NCI-H1092 (cell line): ENCODE measurements around the gene SLC26A9.
A peak's percentile ranks its signal among the peaks of the same experiment; 100 is the strongest.
"Not testable (repeated sequence)": the region's sequence is repeated elsewhere in the genome, so short reads cannot be mapped to it uniquely, and the experiment has no call there.

ENCODE experiments used
- DNase-seq: peaks from one replicate; lab custom pipeline; 2025; lab: John Stamatoyannopoulos, UW

The SLC26A9 gene

DNA sequence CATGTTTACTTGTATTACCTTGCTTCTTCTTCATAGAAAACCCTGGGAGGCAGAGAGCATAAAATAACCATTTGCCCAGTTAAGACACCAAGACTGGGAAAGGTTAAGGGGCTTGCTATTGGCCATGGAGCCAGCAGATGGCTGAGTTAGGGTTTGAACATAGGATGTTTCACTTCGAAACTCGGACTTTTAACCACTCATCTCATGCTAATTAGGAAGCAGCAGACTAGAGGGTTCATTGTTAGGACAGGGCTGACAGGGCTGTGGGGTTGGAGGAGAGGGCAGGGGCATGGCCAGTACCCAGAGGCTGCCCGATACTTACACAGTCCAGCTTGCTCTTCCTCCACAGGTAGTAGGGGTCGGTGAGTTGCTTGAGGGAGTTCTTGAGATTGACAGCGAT is 17.0 kb downstream of the SLC26A9 start:
- no peak for DNase-seq

DNA sequence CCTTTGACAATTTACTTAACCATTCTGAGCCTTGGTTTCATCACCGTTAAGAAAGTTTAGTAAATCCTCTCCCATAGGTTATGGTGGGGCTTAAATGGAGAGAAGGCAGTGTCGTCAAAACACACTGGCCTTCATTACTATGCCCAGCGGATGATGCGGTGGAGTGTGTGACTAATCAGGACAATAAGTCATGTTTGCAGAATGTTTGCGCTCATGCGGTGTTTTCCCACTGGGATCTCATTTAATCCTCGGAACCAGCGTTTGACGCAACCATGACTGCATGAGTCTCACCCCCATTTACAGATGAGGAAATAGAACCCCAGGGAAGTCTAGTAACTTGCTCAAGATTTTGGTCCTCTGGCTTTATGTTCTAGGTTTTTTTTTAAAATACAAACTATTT is 17.5 kb downstream of the SLC26A9 start:
- no peak for DNase-seq

DNA sequence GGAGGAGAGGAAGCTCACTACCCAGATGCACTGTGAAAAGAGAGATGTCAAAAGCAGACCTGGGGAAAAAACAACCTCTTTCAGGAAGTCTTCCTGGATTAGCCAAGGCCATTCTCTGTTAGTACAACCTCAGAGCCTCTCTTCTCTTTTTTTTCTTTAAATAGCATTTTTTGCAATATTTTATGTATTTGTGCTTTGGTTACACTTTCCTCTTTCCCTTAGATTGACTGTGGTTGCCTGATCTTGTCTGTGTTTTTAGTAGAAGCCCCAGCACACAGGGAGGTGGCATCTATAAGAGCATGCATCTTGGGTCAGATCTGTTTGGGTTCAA is 18.8 kb downstream of the SLC26A9 start:
- no peak for DNase-seq

DNA sequence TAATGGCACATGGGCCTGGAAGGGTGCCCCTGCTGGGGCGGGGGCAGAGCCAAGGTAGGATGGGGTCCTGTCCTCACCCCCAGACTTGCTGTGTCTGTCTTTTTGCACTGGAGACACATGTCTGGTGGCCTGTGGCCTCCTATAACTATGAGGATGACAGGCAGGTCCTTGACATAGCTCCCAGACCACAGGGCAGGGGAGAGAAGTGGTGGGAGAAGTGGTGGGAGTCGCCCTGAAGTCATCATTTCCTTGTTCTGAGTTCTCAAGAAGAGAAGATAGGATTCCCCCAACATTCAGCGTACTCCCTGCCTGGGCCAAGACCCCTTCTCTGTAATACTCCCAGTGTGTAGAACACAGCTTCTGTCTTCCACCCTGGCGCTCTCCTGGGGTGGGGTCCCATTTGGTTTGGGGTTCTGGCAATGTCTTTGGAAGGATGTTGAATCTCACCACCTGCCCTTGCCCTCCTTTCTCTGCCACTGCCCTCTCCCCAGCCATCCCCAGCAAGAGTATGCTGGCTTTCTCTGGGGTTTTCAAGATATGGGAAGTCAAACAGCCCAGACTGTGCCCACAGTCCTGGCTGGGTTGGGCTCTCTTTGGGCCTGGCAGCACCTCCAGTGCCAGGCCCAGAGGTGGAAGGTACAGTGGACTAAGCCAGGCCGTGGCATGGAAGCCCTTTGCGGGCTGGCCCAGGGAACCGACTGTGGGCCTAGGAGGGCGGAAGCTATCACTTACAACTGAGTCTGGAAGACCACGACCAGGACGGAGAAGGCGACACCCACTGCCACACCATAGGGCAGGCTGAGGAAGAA is 19.4 kb downstream of the SLC26A9 start:
- DNase-seq: no peak

DNA sequence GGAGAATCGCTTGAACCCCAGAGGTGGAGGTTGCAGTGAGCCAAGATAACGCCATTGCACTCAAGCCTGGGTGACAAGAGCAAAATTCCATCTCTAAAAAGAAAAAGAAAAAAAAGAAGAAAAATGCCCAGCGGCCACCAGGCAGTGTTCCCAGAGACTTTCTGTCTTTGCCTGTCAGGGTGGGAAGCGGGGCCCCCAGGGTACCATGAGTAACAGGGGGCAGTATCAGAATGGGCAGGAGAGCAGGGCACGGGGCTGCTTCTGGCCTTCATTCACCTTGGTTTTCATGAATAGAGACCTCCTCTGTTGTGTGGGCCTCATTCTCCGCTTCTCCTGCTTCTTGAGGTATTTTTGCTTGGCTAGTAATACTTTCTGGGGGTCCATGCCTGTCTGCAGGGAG is 20.4 kb downstream of the SLC26A9 start:
- DNase-seq: no peak

DNA sequence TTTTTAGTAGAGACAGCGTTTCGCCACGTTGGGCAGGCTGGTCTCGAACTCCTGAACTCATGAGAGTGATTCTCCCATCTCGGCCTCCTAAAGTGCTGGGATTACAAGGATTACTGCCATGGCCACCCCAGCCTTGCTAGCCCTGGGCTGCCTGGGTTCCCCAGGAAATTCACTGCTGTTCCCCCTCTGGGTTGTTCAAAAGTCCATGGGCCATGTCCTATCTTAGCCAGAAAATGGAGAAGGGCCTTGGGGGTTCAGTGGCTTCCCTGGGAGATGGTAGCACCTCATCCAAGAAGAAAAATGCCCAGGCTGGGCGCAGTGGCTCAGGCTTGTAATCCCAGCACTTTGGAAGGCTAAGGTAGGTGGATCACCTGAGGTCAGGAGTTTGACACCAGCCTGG is 20.9 kb downstream of the SLC26A9 start:
- DNase-seq: no peak

DNA sequence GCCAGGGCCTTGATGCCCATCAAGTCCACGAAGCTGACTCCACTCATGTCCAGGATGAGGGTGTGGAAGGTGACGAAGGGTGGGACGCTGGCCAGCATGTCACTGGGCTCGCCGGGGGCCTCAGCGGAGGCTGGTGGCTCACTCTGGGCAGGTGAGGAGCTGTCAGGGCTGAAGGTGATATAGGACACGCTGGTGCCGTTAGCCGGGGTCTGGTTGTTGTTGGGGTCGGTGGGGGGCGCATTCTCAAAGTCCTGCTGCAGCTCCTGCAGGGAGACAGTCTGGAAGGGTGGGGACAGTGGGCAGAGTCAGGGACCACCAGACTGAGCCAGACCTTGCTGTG is 21.7 kb downstream of the SLC26A9 start:
- DNase-seq: no peak

DNA sequence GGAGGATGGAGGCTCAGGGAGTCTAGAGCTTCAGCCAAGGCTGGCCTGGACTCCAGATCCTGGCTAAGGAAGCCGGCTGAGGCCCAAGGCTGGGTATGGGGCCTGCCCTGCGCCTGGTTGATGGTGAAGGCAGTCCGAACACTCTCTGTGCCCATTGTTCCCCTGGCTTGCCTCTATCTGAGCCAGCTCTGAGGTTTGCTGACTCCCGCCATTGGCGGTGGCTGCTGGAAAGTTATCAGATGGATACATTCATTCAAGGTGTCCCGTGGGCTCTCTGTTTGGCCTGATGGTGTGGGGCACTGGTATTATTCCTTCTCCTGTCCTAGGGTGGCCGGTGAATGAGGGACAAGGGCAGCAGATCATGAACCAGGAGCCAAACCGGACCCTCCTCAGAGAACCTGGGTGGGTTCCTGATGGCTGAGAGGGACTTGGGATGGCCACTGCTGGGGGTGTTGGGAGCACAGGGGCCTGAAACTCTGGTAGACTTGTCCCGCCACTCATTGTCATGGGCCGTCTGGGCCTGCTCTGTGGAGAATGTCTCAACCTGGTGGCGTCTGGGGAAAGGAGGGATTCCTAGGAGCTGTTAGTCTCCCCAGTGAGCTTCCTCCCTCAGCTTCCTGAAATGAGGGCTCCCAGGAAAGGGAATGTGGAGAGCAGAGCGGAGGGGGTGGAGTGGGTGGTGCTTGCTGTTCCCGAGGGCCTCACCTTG is 22.2 kb downstream of the SLC26A9 start:
- no peak for DNase-seq

DNA sequence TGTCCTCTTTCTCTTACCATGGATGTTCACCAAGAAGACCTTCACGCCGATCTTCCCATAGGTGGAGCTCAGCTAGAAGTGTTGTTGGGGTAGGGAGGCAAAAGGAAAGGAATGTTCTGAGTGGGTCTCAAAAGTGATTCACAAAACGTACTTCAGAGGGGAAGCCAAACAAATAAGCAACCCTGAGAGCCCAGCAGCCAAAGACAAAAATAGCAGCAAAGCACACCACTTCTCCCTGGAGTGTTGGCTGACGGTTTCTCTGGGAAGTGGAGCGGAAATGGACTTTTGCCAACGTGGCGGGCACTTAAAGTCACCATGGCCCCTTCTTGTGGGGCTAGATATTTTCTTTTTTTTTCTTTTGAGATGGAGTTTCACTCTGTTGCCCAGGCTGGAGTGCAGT is 23.1 kb downstream of the SLC26A9 start:
- DNase-seq: peak; percentile 77

DNA sequence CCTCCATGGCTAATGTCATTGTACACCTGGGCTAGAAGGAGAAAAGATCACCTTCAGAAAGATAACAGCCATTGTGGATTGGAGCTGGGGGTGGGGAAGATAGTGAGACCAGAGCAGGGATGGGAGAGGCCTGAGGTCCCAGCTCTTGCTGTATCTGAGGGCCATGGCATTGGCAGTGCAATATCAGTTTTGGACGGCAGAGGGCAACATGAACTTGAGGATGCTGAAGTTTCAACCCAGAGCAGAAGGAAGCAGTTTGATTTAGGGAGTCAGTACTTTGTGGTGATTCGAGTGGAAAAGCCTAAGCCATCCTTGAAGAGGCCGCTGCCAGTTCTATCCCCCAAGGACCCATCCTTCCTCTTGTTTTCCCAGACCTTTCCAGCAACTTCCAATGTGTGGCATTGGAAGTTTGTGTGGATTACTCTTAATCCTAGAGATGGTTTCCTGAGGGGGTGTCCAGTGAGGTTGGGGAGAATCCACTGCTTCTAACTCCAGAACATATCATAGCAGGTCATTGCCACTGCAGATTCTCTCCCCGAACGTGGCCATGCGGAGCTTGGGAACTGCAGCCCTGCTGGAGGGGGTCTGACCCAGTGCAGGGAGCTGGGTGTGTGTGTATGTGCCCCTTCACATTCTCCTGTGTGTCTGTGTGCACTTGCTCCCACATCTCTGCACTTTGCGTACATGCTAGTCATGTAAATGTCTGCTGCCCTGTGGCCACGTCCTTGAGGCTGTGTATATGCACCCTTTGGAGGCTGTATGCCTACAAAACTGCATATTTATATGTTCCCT is 24.1 kb downstream of the SLC26A9 start:
- DNase-seq: peak; percentile 81

DNA sequence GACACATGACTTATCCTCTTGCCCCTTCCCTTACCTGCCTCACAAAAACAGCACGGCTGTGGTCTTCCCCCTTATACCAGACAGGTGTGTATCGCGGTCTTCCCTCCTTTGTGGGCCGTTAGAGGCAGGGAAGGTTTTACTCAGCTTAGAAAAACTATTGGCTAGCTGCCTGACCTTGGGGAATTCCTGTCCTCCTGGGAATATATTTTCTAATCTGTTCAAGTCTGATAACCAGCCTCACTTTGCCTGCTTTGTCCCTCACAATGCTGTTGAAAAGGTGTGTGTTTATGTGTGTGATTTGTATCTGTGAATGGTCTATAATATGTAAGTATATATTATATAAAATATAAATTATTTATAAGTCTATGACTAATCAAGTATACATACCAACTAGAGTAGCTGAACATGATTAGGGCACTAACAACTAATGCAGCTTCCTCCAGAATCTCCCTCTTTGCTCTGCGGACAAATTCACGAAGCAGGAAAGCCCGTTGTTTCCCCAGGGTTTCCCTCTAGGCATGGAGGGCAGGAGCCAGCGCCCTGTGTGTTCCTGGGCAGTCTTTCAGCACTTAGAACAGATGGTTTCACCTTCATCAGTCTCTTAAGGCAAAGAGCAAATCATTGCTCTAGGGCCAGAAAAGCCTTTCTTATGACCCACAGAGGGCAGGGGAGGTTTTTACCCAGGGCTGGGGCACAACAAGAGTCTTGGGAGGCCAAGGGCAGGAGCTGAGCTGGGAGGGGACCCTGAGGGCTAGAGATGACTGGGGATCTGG is 25.6 kb downstream of the SLC26A9 start:
- DNase-seq: no peak

DNA sequence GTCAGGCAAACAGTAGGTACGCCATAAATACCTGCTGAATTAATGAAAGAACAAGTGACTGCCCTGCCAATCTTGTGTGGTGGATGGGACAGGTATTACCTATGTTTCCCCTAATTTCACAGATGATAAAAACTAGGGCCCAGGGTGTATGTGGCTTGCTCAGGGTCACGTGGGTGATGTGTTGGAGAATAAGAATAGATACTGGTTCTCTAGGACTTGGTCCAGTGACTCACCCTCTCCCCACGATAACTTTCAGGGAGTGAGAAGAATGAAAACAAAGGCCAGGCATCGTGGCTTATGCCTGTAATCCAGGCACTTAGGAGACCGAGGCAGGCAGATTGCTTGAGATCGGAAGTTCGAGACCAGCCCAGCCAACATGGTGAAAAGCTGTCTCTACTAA is 26.7 kb downstream of the SLC26A9 start:
- DNase-seq: no peak

DNA sequence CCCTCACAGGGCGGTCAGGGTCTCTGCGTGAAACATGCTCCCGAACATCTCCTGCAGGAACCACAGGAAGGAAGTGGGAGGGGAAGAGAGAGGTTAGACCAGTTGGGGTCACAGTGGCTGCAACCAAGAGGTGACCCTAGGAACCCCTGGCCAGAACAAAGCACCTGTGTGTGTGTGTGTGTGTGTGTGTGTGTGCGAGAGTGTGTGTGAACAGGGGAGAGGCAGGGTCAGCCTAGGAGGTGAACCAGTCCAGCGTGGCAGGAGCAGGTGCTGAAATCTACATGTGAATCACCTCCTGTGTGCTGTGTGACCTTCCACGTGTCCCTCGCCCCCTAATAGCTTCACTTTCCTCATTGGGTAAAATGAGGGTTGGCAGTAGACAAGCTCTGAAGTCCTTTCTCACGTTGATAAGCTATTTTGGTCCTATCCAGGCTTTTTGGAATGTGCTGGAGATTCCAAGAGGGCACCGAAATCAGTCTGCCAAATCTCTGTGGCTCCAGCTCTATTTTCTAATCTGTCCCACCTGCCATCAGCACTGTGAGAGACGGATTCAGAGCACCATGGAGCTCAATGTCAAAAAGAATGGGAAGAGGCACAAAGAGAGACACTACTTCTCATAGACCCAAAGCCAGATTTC is 27.8 kb downstream of the SLC26A9 start:
- no peak for DNase-seq

DNA sequence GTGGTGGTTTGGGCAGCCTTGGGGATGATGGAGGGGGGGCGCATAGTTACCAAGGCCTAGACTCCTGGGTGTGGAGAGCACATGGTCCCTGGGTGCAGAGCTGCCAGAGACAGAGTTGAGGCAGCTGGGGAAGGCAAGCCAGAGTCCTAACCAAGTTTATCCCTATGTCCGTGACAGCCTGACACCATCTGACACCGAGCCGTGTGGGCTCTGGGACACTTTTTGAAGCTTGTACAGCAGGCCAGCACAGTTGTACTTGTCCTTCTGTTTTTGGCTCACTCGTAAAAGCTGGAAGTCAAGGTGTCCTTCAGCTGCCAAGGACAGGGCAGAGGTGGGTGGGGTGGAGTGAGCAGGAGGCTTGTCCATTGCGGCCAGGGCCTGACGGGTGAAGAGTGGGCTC is 28.5 kb downstream of the SLC26A9 start:
- DNase-seq: no peak

DNA sequence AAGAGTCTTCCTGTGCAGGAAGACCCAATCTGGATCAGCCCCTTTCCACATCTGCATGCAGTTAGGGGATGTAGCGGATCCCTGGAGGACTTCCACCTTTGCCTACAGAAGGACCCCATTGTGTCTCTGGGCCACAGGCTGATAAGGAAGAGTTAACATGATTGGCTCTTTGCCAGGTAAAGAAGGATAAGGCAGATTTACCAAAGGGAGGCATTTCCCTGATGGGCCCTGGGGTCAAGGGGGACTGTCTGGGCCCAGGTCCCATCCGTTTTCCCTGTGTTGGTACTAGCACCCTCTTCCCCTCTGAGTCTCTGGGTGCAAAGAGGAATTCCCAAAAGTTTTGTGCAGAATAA is 29.1 kb downstream of the SLC26A9 start:
- no peak for DNase-seq

DNA sequence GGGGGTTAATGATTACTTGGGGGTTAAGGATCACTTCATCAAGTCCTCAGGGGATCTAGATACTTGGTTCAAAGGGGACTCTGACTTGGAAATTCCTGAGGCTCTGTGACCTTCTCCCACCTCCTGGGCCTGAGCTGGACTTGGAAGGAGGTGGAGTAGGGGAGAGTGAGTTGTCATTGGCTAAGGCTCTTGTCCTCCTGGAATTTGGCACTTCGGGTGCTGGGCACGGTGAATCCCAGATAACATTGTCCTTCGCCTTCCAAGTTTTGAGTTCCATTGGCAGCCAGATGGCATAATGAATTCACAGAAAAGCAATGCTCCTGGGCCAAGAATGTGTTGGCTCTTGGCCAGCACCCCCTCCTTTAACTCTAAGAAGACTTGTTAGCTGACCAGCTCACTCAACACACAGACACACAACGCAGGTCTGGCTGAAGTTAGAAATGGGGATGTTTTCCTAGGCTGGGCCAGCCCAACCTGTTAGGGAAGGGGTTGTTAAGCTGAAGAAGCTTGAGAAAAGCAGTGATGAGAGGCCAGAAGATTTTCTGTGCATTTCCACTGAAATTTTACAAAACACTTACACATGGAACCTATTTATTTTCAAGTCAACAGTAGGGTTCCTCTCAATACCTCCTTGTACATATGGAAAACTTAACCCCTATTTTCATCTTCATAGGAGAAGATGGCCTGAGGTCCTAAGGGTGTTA is 29.7 kb downstream of the SLC26A9 start:
- DNase-seq: no peak

DNA sequence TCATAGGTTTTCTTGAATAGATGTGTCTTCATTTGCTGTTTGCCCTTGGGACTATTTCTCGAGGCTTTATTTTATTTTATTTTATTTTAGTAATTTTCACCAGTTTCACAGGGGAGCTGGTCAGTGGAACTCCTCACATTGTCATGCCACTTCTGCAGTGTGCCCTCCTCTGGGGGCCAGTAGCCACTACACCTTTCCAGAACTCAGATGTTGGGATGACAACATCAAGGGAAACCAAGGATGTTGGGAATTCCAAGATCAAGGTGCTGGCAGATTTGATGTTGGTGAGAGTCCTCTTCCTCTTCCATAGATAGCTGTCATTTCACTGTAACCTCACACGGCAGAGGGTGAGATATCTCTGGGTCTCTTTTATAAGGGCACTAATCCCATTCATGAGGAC is 35.5 kb downstream of the SLC26A9 start:
- DNase-seq: no peak

DNA sequence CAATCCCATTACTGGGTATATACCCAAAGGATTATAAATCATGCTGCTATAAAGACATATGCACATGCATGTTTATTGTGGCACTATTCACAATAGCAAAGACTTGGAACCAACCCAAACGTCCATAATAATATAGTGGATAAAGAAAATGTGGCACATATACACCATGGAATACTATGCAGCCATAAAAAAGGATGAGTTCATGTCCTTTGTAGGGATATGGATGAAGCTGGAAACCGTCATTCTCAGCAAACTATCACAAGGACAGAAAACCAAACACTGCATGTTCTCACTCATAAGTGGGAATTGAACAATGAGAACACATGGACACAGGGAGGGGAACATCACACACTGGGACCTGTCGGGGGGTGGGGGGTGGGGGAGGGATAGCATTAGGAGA is 38.2 kb downstream of the SLC26A9 start:
- not testable (repeated sequence) for DNase-seq

DNA sequence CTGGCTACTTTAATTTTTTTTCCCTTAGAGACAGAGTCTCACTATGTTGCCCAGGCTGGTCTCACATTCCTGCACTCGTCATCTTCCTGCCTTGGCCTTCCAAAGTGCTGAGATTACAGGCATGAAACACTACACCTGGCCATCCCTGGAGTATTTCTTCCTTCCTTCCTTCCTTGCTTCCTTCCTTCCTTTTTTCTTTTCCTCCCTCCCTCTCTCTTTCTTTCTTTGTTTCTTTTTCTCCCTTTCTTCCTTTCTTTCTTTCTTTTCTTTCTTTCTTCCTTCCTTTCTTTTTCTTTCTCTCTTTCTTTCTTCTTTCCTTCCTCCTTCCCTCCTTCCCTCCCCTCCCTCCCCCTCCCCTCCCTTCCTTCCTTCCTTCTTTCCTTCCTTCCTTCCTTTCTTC is 46.9 kb downstream of the SLC26A9 start:
- no peak for DNase-seq

DNA sequence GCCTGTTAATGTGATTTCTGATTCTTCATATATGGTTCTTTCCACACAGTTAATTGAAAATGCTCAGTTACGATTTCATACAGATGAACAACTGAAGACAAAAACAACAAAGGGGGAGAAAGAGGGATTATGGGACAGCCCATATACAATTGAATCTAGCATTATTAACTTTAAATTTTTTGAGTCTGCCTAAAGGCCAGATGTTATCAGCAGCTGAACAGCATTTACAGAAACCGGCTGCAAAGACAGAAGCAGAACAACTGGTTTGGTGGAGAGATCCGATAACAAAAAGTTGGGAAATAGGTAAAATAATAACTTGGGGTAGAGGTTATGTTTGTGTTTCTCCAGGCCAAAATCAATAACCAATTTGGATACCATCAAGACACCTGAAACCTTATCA is 49.1 kb downstream of the SLC26A9 start:
- not testable (repeated sequence) for DNase-seq

DNA sequence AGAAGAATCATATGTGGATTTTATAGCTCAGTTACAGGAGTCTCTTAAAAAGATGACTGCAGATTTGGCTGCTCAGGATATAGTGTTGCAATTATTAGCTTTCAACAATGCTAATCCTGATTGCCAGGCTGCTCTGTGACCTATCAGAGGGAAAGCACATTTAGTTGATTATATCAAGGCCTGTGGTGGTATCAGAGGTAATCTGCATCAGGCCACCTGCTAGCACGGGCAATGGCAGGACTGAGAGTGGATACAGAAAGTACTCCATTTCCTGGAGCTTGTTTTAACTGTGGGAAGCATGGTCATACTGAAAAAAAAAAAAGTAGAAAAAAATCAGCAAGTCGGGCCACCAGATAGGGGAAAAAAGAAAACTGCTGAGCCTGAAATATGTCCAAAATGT is 51.1 kb downstream of the SLC26A9 start:
- DNase-seq: not testable (repeated sequence)
